HepG2 (cell line): ENCODE results near the gene PDP2. TPM values are rescaled to one million over a fixed set of nuclear protein-coding genes. Genes with fewer than 3 reads are reported as not detected.

ENCODE experiments used
- ARNT2 ChIP-seq: sonication (generic); formaldehyde crosslinking; IDR thresholded peaks from 2 replicates; pipeline ENCODE4 v1.8.0; 2022; ENCODE audit warnings: mild to moderate bottlenecking, low read depth, missing genetic modification reagents, moderate library complexity
- BCL6 ChIP-seq: IDR thresholded peaks from 2 replicates; pipeline ENCODE4 v1.6.1; 2016; ENCODE audit warnings: missing genetic modification reagents, missing compliant biosample characterization
- BHLHE40 ChIP-seq: IDR thresholded peaks from 2 replicates; pipeline ENCODE4 v1.6.1; 2011; ENCODE audit warnings: low read length, improper control_type of control experiment
- DNMT1 ChIP-seq: sonication (generic); formaldehyde crosslinking; IDR thresholded peaks from 2 replicates; pipeline ENCODE4 v1.5.1; 2020; ENCODE audit warnings: mild to moderate bottlenecking, missing genetic modification reagents
- FLYWCH1 ChIP-seq: sonication (generic); formaldehyde crosslinking; IDR thresholded peaks from 2 replicates; pipeline ENCODE4 v1.8.1; 2023; ENCODE audit warnings: mild to moderate bottlenecking, missing genetic modification reagents
- GLI4 ChIP-seq: sonication (generic); formaldehyde crosslinking; IDR thresholded peaks from 2 replicates; pipeline ENCODE4 v1.5.1; 2020; ENCODE audit warnings: missing genetic modification reagents, mild to moderate bottlenecking, moderate library complexity, borderline replicate concordance
- KLF13 ChIP-seq: sonication (generic); formaldehyde crosslinking; IDR thresholded peaks from 2 replicates; pipeline ENCODE4 v1.4.0; 2020; ENCODE audit warnings: mild to moderate bottlenecking, missing genetic modification reagents
- NFKBIZ ChIP-seq: IDR thresholded peaks from 2 replicates; pipeline ENCODE4 v1.6.1; 2018; ENCODE audit warnings: missing genetic modification reagents, missing compliant biosample characterization
- NR1H2 ChIP-seq: sonication (generic); formaldehyde crosslinking; IDR thresholded peaks from 2 replicates; pipeline ENCODE4 v1.8.1; 2022; ENCODE audit warnings: low read depth, missing genetic modification reagents, borderline replicate concordance
- PLRG1 ChIP-seq: fragments of 450-650 bp; conservative IDR thresholded peaks from 2 replicates; pipeline ENCODE4 v1.6.1; 2016
- RXRA ChIP-seq: sonication (generic); formaldehyde crosslinking; IDR thresholded peaks from 2 replicates; pipeline ENCODE4 v1.5.1; 2020; ENCODE audit warnings: missing genetic modification reagents
- SNAI1 ChIP-seq: sonication (generic); formaldehyde crosslinking; IDR thresholded peaks from 2 replicates; pipeline ENCODE4 v1.5.0; 2020; ENCODE audit warnings: mild to moderate bottlenecking, missing genetic modification reagents, borderline replicate concordance
- THYN1 ChIP-seq: sonication (generic); formaldehyde crosslinking; IDR thresholded peaks from 2 replicates; pipeline ENCODE4 v1.8.1; 2023; ENCODE audit warnings: low read depth, mild to moderate bottlenecking, moderate library complexity, missing genetic modification reagents, borderline replicate concordance
- TOPORS ChIP-seq: sonication (generic); formaldehyde crosslinking; IDR thresholded peaks from 2 replicates; pipeline ENCODE4 v1.8.0; 2023; ENCODE audit warnings: mild to moderate bottlenecking, missing genetic modification reagents
- ZFY ChIP-seq: sonication (generic); formaldehyde crosslinking; IDR thresholded peaks from 2 replicates; pipeline ENCODE4 v1.4.0; 2020; ENCODE audit warnings: missing genetic modification reagents
- ZNF251 ChIP-seq: sonication (generic); formaldehyde crosslinking; IDR thresholded peaks from 2 replicates; pipeline ENCODE4 v1.9.0; 2021; ENCODE audit warnings: mild to moderate bottlenecking, missing genetic modification reagents
- ZNF550 ChIP-seq: sonication (generic); formaldehyde crosslinking; IDR thresholded peaks from 2 replicates; pipeline ENCODE4 v1.4.0; 2020; ENCODE audit warnings: mild to moderate bottlenecking, missing genetic modification reagents, borderline replicate concordance
- ZNF570 ChIP-seq: sonication (generic); formaldehyde crosslinking; IDR thresholded peaks from 2 replicates; pipeline ENCODE4 v1.4.0; 2020; ENCODE audit warnings: mild to moderate bottlenecking, missing genetic modification reagents, borderline replicate concordance
- ZNF768 ChIP-seq: sonication (generic); formaldehyde crosslinking; IDR thresholded peaks from 2 replicates; pipeline ENCODE4 v1.4.0; 2020; ENCODE audit warnings: missing genetic modification reagents
- ZNF841 ChIP-seq: sonication (generic); formaldehyde crosslinking; IDR thresholded peaks from 2 replicates; pipeline ENCODE4 v1.8.1; 2023; ENCODE audit warnings: missing genetic modification reagents, borderline replicate concordance
- ZNF850 ChIP-seq: sonication (generic); formaldehyde crosslinking; conservative IDR thresholded peaks from 2 replicates; pipeline ENCODE4 v1.9.0; 2021; ENCODE audit warnings: mild to moderate bottlenecking, missing genetic modification reagents
- polyA plus RNA-seq, 8 experiments: library from polyadenylated mRNA; depleted of rRNA in 3 of 8; stranded (reverse) in 7 of 8; unstranded in 1 of 8; fragments of >200 nt; fragmentation: Illumina TruSeq in 4 of 8; extraction: Trizol in 4 of 8; gene quantifications; 2 replicates each; pipeline versions ENCODE4 v1.2.1 to v1.2.3, GENCODE V29; 2011 to 2016; ENCODE audit warnings: low read depth in 4 of 8, missing spikeins in 1 of 8, mixed read lengths in 1 of 8; ENCODE audit not compliant: insufficient read depth in 1 of 8
- total RNA-seq, 5 experiments: library from RNA; depleted of rRNA; stranded (reverse); fragments of >200 nt; fragmentation: Illumina TruSeq; extraction: Trizol; gene quantifications; 2 replicates each; pipeline ENCODE4 v1.2.3, GENCODE V29; 2016; ENCODE audit warnings: low read depth in 1 of 5
- TF ChIP-seq, protein P1 (sequence below): sonication (generic); formaldehyde crosslinking; IDR thresholded peaks from 2 replicates; pipeline ENCODE4 v1.5.0; 2020; ENCODE audit warnings: mild to moderate bottlenecking, missing genetic modification reagents, borderline replicate concordance
- TF ChIP-seq, protein P2 (sequence below): sonication (generic); formaldehyde crosslinking; IDR thresholded peaks from 2 replicates; pipeline ENCODE4 v1.4.0; 2020; ENCODE audit warnings: mild to moderate bottlenecking, missing genetic modification reagents

The PDP2 gene
- total and polyA plus RNA-seq, 2 of the 13 experiments (the other 11 are each of a cell fraction or from before 2014, with no cell fraction given), result 12.8 to 15.8 TPM

DNA sequence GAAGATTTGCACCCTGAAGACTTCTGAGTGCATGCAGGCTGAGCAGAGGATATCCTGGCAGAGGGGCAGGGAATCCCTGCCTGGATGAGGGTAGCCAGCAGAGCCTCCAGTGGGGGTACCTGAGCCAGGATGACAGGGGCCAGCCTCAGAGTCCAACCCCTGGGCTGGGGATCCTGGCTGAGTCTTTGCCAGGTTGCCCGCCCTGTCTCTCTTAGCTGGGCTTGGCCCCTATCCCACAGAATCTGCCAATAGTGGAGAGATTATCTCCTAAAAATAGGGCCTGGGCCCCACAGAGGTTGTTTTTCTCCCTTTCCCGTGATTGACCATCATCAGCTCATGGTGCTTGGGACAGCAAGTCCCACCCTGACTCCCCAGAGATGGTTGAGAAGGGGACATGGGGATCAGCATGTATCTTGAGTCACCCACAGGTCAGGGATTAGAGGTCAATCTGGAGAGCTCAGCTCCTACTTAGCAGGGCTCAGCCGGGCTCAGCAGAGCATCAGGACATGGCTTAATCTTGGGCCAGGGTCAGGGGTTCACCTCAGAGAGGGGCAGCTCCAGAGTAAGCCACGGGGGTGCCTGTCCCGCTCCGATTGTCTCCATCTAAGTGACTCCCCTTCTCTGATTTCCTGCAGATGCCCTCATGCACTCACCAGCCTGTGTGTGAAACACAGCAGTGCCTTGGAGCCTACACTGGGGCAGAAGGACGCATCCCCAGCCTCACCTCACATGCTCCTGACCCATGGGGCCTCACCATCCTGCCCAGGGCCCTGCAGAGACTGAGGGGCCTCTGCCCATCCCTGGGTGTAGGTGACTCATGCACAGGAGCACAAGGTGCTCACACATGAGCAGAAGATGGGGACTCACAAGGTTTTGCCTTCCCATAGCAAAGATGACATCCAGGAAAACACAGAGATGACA, 26.9 kb downstream of the PDP2 start (continued):
- TF ChIP-seq SNAI1 (CRISPR knock-in tag), result no peak
- TF ChIP-seq THYN1, result no peak
- TF ChIP-seq ZNF550, result no peak
- no peak for TF ChIP-seq KLF13 (CRISPR knock-in tag)
- no peak for TF ChIP-seq GLI4
- TF ChIP-seq ZNF850, result no peak
- no peak for TF ChIP-seq ZNF570 (CRISPR knock-in tag)
- TF ChIP-seq RXRA (CRISPR knock-in tag), result peak; percentile 69; the same call in 1 of the 2 replicates
- TF ChIP-seq ARNT2 (CRISPR knock-in tag), result no peak
- no peak for TF ChIP-seq FLYWCH1 (CRISPR knock-in tag)
- no peak for TF ChIP-seq NR1H2 (CRISPR knock-in tag)
- TF ChIP-seq NFKBIZ (CRISPR knock-in tag), result no peak
- TF ChIP-seq, protein P1, sequence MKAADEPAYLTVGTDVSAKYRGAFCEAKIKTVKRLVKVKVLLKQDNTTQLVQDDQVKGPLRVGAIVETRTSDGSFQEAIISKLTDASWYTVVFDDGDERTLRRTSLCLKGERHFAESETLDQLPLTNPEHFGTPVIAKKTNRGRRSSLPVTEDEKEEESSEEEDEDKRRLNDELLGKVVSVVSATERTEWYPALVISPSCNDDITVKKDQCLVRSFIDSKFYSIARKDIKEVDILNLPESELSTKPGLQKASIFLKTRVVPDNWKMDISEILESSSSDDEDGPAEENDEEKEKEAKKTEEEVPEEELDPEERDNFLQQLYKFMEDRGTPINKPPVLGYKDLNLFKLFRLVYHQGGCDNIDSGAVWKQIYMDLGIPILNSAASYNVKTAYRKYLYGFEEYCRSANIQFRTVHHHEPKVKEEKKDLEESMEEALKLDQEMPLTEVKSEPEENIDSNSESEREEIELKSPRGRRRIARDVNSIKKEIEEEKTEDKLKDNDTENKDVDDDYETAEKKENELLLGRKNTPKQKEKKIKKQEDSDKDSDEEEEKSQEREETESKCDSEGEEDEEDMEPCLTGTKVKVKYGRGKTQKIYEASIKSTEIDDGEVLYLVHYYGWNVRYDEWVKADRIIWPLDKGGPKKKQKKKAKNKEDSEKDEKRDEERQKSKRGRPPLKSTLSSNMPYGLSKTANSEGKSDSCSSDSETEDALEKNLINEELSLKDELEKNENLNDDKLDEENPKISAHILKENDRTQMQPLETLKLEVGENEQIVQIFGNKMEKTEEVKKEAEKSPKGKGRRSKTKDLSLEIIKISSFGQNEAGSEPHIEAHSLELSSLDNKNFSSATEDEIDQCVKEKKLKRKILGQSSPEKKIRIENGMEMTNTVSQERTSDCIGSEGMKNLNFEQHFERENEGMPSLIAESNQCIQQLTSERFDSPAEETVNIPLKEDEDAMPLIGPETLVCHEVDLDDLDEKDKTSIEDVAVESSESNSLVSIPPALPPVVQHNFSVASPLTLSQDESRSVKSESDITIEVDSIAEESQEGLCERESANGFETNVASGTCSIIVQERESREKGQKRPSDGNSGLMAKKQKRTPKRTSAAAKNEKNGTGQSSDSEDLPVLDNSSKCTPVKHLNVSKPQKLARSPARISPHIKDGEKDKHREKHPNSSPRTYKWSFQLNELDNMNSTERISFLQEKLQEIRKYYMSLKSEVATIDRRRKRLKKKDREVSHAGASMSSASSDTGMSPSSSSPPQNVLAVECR (CRISPR knock-in tag), result no peak
- no peak for TF ChIP-seq ZNF251 (CRISPR knock-in tag)
- TF ChIP-seq, protein P2, sequence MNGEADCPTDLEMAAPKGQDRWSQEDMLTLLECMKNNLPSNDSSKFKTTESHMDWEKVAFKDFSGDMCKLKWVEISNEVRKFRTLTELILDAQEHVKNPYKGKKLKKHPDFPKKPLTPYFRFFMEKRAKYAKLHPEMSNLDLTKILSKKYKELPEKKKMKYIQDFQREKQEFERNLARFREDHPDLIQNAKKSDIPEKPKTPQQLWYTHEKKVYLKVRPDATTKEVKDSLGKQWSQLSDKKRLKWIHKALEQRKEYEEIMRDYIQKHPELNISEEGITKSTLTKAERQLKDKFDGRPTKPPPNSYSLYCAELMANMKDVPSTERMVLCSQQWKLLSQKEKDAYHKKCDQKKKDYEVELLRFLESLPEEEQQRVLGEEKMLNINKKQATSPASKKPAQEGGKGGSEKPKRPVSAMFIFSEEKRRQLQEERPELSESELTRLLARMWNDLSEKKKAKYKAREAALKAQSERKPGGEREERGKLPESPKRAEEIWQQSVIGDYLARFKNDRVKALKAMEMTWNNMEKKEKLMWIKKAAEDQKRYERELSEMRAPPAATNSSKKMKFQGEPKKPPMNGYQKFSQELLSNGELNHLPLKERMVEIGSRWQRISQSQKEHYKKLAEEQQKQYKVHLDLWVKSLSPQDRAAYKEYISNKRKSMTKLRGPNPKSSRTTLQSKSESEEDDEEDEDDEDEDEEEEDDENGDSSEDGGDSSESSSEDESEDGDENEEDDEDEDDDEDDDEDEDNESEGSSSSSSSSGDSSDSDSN (CRISPR knock-in tag), result peak; percentile 46; the same call in 1 of the 2 replicates
- no peak for TF ChIP-seq ZFY
- TF ChIP-seq PLRG1, result no peak
- peak; percentile 41; the same call in 1 of the 2 replicates for TF ChIP-seq ZNF768
- TF ChIP-seq ZNF841 (CRISPR knock-in tag), result no peak
- 0 out of 2 replicates have a peak, but pooled peaks have one; percentile 44 for TF ChIP-seq DNMT1 (CRISPR knock-in tag)
- peak; percentile 19; the same call in 1 of the 2 replicates for TF ChIP-seq BCL6 (CRISPR knock-in tag)
- no peak for TF ChIP-seq BHLHE40
- TF ChIP-seq TOPORS (CRISPR knock-in tag), result no peak
